HEK293T (cell line): Measurements from ENCODE around the gene SEC14L1.

Experiments used
- ELF4 ChIP-seq: fragments of 450-650 bp; IDR thresholded peaks from 2 replicates; pipeline ENCODE4 v1.6.1; 2017; ENCODE audit warnings: antibody characterized with exemption
- LEF1 ChIP-seq: fragments of 450-650 bp; IDR thresholded peaks from 2 replicates; pipeline ENCODE4 v1.6.1; 2017; ENCODE audit warnings: mild to moderate bottlenecking, borderline replicate concordance
- TARDBP ChIP-seq: fragments of 450-650 bp; IDR thresholded peaks from 2 replicates; pipeline ENCODE4 v1.6.1; 2016

DNA sequence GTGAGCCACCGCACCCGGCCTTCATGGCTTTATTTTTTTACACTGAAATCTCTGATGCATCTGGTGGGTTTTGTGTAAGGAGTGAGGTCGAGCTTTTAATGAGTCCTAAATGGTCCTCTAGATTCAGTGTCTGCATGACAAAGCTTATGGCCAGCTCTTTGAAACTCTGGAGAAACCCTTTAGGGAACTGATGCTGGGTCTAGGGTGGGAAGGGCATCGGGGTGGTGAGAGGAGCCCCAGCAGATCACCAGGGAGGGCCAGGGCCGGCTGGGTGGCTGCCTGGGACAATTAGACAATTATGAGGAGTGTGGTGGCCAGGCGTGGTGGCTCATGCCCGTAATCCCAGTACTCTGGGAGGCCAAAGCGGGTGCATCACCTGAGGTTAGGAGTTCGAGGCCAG, 93.9 kb downstream of the SEC14L1 start:
- TF ChIP-seq LEF1 (no peak), ELF4 (no peak), TARDBP (no peak)
